ENCODE data around the gene PCNX2. TPM values are rescaled to one million over a fixed set of nuclear protein-coding genes. Genes with fewer than 3 reads are reported as not detected.

The PCNX2 gene
- total and polyA plus RNA-seq, 3 donors from 2014 or later: 8.4 to 28.9 (median 27.6) TPM

DNA sequence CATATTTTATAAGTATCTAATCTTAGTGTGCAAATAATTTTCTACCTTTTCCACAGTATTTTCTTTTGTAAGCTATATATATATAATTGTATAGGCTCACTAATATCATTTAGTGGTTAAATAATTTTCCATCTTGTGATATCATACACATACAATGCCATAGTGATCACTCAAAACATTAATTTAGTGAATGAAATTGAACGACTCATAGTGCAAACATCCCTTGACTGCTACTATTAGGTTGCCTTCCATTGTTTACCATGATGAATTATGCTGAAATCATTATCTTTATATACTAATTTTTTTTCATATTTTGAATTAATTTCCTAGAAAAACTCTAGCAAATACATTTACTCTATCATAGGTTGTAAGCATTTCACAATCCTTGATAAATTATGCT is 127.1 kb downstream of the PCNX2 start:
- no peaks in the 10 kb centered on the region for H3K4me1 ChIP-seq
- DNase-seq: no peak
- TF ChIP-seq POLR2A (IDR thresholded peaks at IDR 0.05): no peak
- TF ChIP-seq, protein P1, sequence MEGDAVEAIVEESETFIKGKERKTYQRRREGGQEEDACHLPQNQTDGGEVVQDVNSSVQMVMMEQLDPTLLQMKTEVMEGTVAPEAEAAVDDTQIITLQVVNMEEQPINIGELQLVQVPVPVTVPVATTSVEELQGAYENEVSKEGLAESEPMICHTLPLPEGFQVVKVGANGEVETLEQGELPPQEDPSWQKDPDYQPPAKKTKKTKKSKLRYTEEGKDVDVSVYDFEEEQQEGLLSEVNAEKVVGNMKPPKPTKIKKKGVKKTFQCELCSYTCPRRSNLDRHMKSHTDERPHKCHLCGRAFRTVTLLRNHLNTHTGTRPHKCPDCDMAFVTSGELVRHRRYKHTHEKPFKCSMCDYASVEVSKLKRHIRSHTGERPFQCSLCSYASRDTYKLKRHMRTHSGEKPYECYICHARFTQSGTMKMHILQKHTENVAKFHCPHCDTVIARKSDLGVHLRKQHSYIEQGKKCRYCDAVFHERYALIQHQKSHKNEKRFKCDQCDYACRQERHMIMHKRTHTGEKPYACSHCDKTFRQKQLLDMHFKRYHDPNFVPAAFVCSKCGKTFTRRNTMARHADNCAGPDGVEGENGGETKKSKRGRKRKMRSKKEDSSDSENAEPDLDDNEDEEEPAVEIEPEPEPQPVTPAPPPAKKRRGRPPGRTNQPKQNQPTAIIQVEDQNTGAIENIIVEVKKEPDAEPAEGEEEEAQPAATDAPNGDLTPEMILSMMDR (IDR thresholded peaks at IDR 0.05): no peak
- H3K4me3 ChIP-seq: no peak overlapping the region
- no peaks in the 10 kb centered on the region for H3K9me3 ChIP-seq
- no peaks in the 10 kb centered on the region for H3K27me3 ChIP-seq
- WGBS, 2 donors: 84% methylated on average over 1 of the region's 1 CpG
- H3K36me3 ChIP-seq (ENCODE audit: low read depth, missing control alignments): no peaks in the 10 kb centered on the region
- no peak overlapping the region for H3K27ac ChIP-seq
- intact Hi-C loops (cut with DNase I; ENCODE audit: low total_unique reads): no loop called here

DNA sequence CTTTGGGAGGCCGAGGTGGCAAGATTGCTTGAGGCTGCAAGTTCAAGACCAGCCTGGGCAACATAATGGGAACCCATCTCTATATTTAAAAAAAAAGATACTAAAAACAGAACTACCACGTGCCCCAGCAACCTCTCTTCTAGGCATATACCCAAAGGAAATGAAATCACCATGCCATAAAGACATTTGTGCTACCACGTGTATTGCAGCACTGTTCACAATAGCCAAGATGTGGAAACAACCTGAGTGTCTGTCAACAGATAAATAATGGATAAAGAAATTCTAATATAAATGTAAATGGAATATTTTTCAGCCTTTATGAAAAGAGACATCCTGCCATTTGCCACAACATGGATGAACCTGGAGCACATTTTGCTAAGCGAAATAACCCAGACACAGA is 128.6 kb downstream of the PCNX2 start:
- no peak overlapping the region for H3K4me3 ChIP-seq
- H3K36me3 ChIP-seq (ENCODE audit: low read depth, missing control alignments): no peaks in the 10 kb centered on the region
- H3K27me3 ChIP-seq: no peaks in the 10 kb centered on the region
- TF ChIP-seq, protein P1 (IDR thresholded peaks at IDR 0.05): no peak
- TF ChIP-seq POLR2A (IDR thresholded peaks at IDR 0.05): no peak
- no peak for DNase-seq
- no peak overlapping the region for H3K27ac ChIP-seq
- intact Hi-C loops (cut with DNase I; ENCODE audit: low total_unique reads): no loop called here
- WGBS, 2 donors: 88 to 89% methylated on average over 4 of the region's 4 CpGs
- no peaks in the 10 kb centered on the region for H3K9me3 ChIP-seq
- no peaks in the 10 kb centered on the region for H3K4me1 ChIP-seq

DNA sequence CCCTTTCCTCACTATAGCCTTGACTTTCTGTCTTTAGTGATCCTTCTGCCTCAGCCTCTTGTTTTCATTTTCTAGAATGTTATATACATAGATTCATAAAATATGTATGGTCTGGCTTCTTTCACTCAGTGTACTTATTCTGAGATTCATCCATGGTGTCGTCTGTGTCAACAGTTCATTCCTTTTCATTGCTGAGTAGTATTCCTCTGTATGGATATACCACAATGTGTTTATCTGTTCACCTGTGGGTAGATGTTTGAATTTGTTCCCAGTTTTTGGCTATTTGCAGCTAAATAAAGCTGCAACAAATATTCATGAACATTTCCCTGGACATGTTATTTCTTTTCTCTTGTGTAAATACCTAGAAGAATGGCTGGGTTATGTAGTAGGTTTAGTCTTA is 131.8 kb downstream of the PCNX2 start:
- H3K36me3 ChIP-seq (ENCODE audit: low read depth, missing control alignments): no peaks in the 10 kb centered on the region
- no peaks in the 10 kb centered on the region for H3K4me1 ChIP-seq
- no peak for DNase-seq
- no peak for TF ChIP-seq POLR2A (IDR thresholded peaks at IDR 0.05)
- TF ChIP-seq, protein P1 (IDR thresholded peaks at IDR 0.05): no peak
- H3K9me3 ChIP-seq: no peaks in the 10 kb centered on the region
- WGBS, 2 donors: 94 to 96% methylated on average over 1 of the region's 1 CpG
- H3K4me3 ChIP-seq: no peak overlapping the region
- intact Hi-C loops (cut with DNase I; ENCODE audit: low total_unique reads): no loop called here
- no peaks in the 10 kb centered on the region for H3K27me3 ChIP-seq
- no peak overlapping the region for H3K27ac ChIP-seq

DNA sequence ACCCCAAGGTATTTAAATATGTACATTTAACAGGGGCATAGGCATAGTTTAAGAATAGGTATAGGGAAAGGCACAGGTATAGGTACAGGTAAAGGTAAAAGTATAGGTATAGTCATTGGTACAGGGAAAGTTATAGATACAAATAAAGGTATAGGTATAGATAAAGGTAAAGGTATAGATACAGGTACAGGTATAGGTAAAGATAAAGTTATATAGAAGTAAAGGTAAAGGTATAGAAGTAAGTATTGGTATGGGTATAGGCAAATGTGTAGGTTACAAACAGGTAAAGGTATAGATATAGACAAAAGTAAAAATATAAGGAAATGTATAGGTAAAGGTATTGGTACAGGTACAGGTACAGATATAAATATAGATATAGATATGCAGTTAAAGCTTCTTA is 137.2 kb downstream of the PCNX2 start:
- DNase-seq: no peak
- intact Hi-C loops (cut with DNase I; ENCODE audit: low total_unique reads): no loop called here
- no peaks in the 10 kb centered on the region for H3K9me3 ChIP-seq
- H3K27me3 ChIP-seq: no peaks in the 10 kb centered on the region
- H3K4me1 ChIP-seq: no peaks in the 10 kb centered on the region
- no peak overlapping the region for H3K4me3 ChIP-seq
- no peak for TF ChIP-seq POLR2A (IDR thresholded peaks at IDR 0.05)
- TF ChIP-seq, protein P1 (IDR thresholded peaks at IDR 0.05): no peak
- no peaks in the 10 kb centered on the region for H3K36me3 ChIP-seq (ENCODE audit: low read depth, missing control alignments)
- H3K27ac ChIP-seq: no peak overlapping the region

DNA sequence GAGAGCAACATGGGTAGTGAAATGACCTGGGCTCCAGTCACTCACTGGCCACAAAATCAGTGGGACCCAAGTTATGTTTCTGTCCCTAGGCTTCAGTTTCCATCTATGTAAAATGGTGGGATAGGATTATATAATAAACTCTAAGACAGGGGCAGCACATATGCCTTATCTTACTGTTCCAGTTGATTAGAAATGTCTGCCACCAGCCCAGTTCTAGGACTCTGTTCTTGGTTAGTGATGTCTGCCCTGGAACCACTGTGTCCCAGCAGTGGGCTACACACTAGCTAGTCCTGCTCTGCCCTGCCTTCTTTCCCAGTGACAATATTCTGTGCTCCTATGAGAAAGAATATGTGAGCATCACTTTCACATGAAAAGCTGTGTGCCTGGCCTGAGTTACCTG is 138.3 kb downstream of the PCNX2 start:
- intact Hi-C loops (cut with DNase I; ENCODE audit: low total_unique reads): no loop called here
- no peak for TF ChIP-seq POLR2A (IDR thresholded peaks at IDR 0.05)
- TF ChIP-seq, protein P1 (IDR thresholded peaks at IDR 0.05): no peak

More for the DNA sequence above, 138.3 kb downstream of the PCNX2 start:
- Histone ChIP-seq H3K9me3 (no peaks in the 10 kb centered on the region), H3K27me3 (no peaks in the 10 kb centered on the region), H3K27ac (no peak overlapping the region), H3K36me3 (ENCODE audit: low read depth, missing control alignments) (no peaks in the 10 kb centered on the region), H3K4me3 (no peak overlapping the region), H3K4me1 (no peaks in the 10 kb centered on the region)
- no peak for DNase-seq

Measured in testis (tissue), 3 donors.